Measurements from ENCODE around the gene PTPN12.

Gene PTPN12

DNA sequence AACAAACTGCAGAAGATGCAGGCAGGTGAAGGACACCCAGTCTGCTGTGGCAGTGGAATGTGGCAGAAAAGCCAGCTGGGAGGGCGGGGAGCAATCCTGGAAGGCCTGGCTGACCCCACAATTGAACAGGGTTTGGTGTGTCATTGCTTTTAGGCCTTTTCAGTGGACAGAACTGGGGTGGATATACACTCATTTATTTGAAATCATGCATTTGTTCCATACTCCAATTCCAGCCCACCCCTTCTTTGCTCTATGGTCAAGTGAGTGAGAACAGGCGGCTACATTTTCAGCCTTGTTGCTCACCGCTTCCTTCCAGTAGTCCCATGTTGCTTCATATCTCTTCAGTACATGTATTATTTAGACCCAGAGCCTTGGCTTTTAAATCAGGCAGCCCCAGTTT lies 39.8 kb downstream of the PTPN12 start:
- H3K4me3 ChIP-seq (replicated peaks; ENCODE audit: low read depth, low read length): no peak overlapping the region
- no peak for DNase-seq (ENCODE audit: low read depth)
- TF ChIP-seq, protein P1, sequence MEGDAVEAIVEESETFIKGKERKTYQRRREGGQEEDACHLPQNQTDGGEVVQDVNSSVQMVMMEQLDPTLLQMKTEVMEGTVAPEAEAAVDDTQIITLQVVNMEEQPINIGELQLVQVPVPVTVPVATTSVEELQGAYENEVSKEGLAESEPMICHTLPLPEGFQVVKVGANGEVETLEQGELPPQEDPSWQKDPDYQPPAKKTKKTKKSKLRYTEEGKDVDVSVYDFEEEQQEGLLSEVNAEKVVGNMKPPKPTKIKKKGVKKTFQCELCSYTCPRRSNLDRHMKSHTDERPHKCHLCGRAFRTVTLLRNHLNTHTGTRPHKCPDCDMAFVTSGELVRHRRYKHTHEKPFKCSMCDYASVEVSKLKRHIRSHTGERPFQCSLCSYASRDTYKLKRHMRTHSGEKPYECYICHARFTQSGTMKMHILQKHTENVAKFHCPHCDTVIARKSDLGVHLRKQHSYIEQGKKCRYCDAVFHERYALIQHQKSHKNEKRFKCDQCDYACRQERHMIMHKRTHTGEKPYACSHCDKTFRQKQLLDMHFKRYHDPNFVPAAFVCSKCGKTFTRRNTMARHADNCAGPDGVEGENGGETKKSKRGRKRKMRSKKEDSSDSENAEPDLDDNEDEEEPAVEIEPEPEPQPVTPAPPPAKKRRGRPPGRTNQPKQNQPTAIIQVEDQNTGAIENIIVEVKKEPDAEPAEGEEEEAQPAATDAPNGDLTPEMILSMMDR (IDR thresholded peaks at IDR 0.05; ENCODE audit: low read length, missing control alignments): no peak

- H3K4me3 ChIP-seq (replicated peaks; ENCODE audit: low read depth, low read length): no peak overlapping the region
- TF ChIP-seq, protein P1 (IDR thresholded peaks at IDR 0.05; ENCODE audit: low read length, missing control alignments): no peak
- DNase-seq (ENCODE audit: low read depth): no peak
Observed at GRCh38 chr7:77579797-77580196, 42.7 kb downstream of the PTPN12 start.

DNA sequence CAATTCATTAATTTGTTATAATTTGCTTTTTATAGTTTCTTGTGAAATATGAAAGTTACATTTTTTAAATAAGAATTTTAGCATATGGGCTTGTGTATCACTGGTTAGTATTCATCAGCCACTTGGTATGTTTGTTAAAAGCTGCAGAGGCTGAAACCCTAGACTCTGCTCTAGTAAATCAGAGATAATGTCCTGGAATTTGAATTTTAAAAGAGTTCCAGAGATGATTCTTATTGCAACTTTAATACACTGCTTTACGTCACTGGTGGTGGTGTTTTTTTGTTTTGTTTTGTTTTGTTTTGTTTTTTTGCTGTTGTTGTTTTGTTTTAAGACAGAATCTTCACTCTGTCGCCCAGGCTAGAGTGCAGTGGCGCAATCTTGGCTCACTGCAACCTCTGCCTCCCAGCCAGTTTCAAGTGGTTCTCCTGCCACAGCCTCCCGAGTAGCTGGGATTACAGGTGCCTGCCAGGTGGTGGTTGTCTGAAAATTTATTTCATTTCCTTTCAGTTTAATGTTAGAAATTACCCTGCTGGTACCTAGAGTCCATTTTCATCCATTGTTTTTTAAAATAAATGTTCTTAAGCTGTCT lies 43.8 kb downstream of the PTPN12 start:
- TF ChIP-seq, protein P1 (IDR thresholded peaks at IDR 0.05; ENCODE audit: low read length, missing control alignments): no peak
- DNase-seq (ENCODE audit: low read depth): peak; percentile 18
- H3K4me3 ChIP-seq (replicated peaks; ENCODE audit: low read depth, low read length): no peak overlapping the region

GRCh38 chr7:77587272-77587671 lies 50.2 kb downstream of the PTPN12 start:
- H3K4me3 ChIP-seq (replicated peaks; ENCODE audit: low read depth, low read length): no peak overlapping the region
- TF ChIP-seq, protein P1 (IDR thresholded peaks at IDR 0.05; ENCODE audit: low read length, missing control alignments): no peak
- no peak for DNase-seq (ENCODE audit: low read depth)

DNA sequence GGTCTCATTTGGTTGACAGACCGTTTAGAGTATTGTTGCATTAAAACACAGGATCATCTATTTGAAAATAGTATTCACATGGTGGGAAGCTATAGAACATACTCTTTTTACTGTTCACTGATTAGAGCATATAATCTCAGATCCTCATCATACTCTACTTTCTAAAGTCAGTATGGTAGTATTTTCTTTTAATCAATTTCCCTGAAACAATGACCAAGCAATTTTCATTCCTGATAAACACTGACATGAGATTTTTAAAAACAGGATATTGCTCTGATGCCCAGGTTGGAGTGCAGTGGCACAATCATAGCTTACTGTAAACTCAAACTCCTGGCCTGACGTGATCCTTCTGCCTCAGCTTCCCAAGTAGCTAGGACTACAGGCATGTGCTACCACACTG lies 63.9 kb downstream of the PTPN12 start:
- TF ChIP-seq, protein P1 (IDR thresholded peaks at IDR 0.05; ENCODE audit: low read length, missing control alignments): no peak
- H3K4me3 ChIP-seq (replicated peaks; ENCODE audit: low read depth, low read length): no peak overlapping the region
- DNase-seq (ENCODE audit: low read depth): no peak

GRCh38 chr7:77606562-77606961 lies 69.5 kb downstream of the PTPN12 start:
- DNase-seq (ENCODE audit: low read depth): no peak
- H3K4me3 ChIP-seq (replicated peaks; ENCODE audit: low read depth, low read length): no peak overlapping the region
- TF ChIP-seq, protein P1 (IDR thresholded peaks at IDR 0.05; ENCODE audit: low read length, missing control alignments): no peak

GRCh38 chr7:77619314-77619713 lies 82.2 kb downstream of the PTPN12 start:
- TF ChIP-seq, protein P1 (IDR thresholded peaks at IDR 0.05; ENCODE audit: low read length, missing control alignments): no peak
- H3K4me3 ChIP-seq (replicated peaks; ENCODE audit: low read depth, low read length): no peak overlapping the region
- DNase-seq (ENCODE audit: low read depth): no peak
